H9 (cell line): ENCODE data around the gene DHRS2. TPM values are rescaled to one million over a fixed set of nuclear protein-coding genes. Genes with fewer than 3 reads are reported as not detected.

Experiments
- DNase-seq: peaks from one replicate; pipeline ENCODE4 v3.0.0-alpha.2; 2017
- H2AFZ ChIP-seq: one replicate; pipeline ENCODE4 v1.6.1; 2013; ENCODE audit warnings: mild to moderate bottlenecking, low read length, control low read depth, moderate library complexity
- H2AK5ac ChIP-seq: 2 replicates; pipeline ENCODE4 v1.6.1; 2013; ENCODE audit warnings: low read length, control low read depth, mixed read lengths; ENCODE audit not compliant: insufficient read length
- H2BK120ac ChIP-seq: one replicate; pipeline ENCODE4 v1.6.1; 2013; ENCODE audit warnings: low read depth, mild to moderate bottlenecking, low read length, control low read depth, inconsistent platforms; ENCODE audit not compliant: poor library complexity, severe bottlenecking
- H2BK12ac ChIP-seq: 2 replicates; pipeline ENCODE4 v1.6.1; 2013; ENCODE audit warnings: low read length, control low read depth, mixed read lengths, low read depth; ENCODE audit not compliant: insufficient read length
- H2BK15ac ChIP-seq: 2 replicates; pipeline ENCODE4 v1.6.1; 2013; ENCODE audit warnings: low read depth, low read length, control low read depth
- H2BK20ac ChIP-seq: one replicate; pipeline ENCODE4 v1.6.1; 2013; ENCODE audit warnings: low read depth, mild to moderate bottlenecking, low read length, control low read depth, inconsistent platforms; ENCODE audit not compliant: poor library complexity, severe bottlenecking
- H2BK5ac ChIP-seq: 2 replicates; pipeline ENCODE4 v1.6.1; 2013; ENCODE audit warnings: low read length, control low read depth, mixed read lengths; ENCODE audit not compliant: insufficient read length
- H3K14ac ChIP-seq: 2 replicates; pipeline ENCODE4 v1.6.1; 2013; ENCODE audit warnings: low read length, control low read depth; ENCODE audit not compliant: insufficient read depth
- H3K18ac ChIP-seq: 2 replicates; pipeline ENCODE4 v1.6.1; 2013; ENCODE audit warnings: low read depth, mild to moderate bottlenecking, mixed read lengths, low read length, control low read depth; ENCODE audit not compliant: insufficient read length
- H3K23ac ChIP-seq: 2 replicates; pipeline ENCODE4 v1.6.1; 2013; ENCODE audit warnings: low read length, control low read depth, mixed read lengths, low read depth; ENCODE audit not compliant: insufficient read length
- H3K23me2 ChIP-seq: 2 replicates; pipeline ENCODE4 v1.6.1; 2013; ENCODE audit warnings: low read depth, mild to moderate bottlenecking, mixed read lengths, low read length, control low read depth; ENCODE audit not compliant: insufficient read length, poor library complexity, severe bottlenecking
- H3K27ac ChIP-seq: 2 replicates; pipeline ENCODE4 v1.5.1; 2013; ENCODE audit warnings: low read length, control low read depth, mixed read lengths, low read depth; ENCODE audit not compliant: insufficient read length
- H3K27me3 ChIP-seq: 2 replicates; pipeline ENCODE4 v1.6.1; 2013; ENCODE audit warnings: low read length, control low read depth, inconsistent platforms; ENCODE audit not compliant: insufficient read depth
- H3K4ac ChIP-seq: 2 replicates; pipeline ENCODE4 v1.6.1; 2013; ENCODE audit warnings: low read depth, mild to moderate bottlenecking, control low read depth, inconsistent platforms, low read length, moderate library complexity
- H3K4me1 ChIP-seq: 2 replicates; pipeline ENCODE4 v1.6.1; 2013; ENCODE audit warnings: low read length, control low read depth, inconsistent platforms; ENCODE audit not compliant: insufficient read depth
- H3K4me2 ChIP-seq: 2 replicates; pipeline ENCODE4 v1.6.1; 2013; ENCODE audit warnings: low read length, control low read depth, mixed read lengths; ENCODE audit not compliant: insufficient read length, insufficient read depth
- H3K56ac ChIP-seq: 2 replicates; pipeline ENCODE4 v1.6.1; 2013; ENCODE audit warnings: low read depth, mild to moderate bottlenecking, mixed read lengths, low read length, control low read depth; ENCODE audit not compliant: insufficient read length
- H3K79me1 ChIP-seq: 2 replicates; pipeline ENCODE4 v1.6.1; 2013; ENCODE audit warnings: low read depth, mild to moderate bottlenecking, moderate library complexity, low read length, control low read depth, inconsistent platforms; ENCODE audit not compliant: insufficient read depth, poor library complexity, severe bottlenecking
- H3K79me2 ChIP-seq: 2 replicates; pipeline ENCODE4 v1.6.1; 2013; ENCODE audit warnings: low read length, control low read depth, inconsistent platforms; ENCODE audit not compliant: insufficient read depth
- H3K9ac ChIP-seq: 2 replicates; pipeline ENCODE4 v1.6.1; 2013; ENCODE audit warnings: low read length, control low read depth, mixed read lengths; ENCODE audit not compliant: insufficient read length; ENCODE audit errors: extremely low read depth
- H3K9me3 ChIP-seq: one replicate; pipeline ENCODE4 v1.6.1; 2013; ENCODE audit warnings: low read depth, low read length, inconsistent platforms; ENCODE audit not compliant: control insufficient read depth
- H3T11ph ChIP-seq: one replicate; pipeline ENCODE4 v1.6.1; 2013; ENCODE audit warnings: mild to moderate bottlenecking, low read length, control low read depth, inconsistent platforms
- H4K20me1 ChIP-seq: one replicate; pipeline ENCODE4 v1.6.1; 2013; ENCODE audit not compliant: control insufficient read depth, insufficient read length, insufficient read depth
- H4K5ac ChIP-seq: 2 replicates; pipeline ENCODE4 v1.6.1; 2013; ENCODE audit warnings: low read depth, mild to moderate bottlenecking, mixed read lengths, low read length, control low read depth; ENCODE audit not compliant: insufficient read length
- H4K8ac ChIP-seq: replicated peaks from 2 replicates; pipeline ENCODE4 v1.6.1; 2013; ENCODE audit warnings: low read length, control low read depth, mixed read lengths, low read depth; ENCODE audit not compliant: insufficient read length
- H4K91ac ChIP-seq: 2 replicates; pipeline ENCODE4 v1.6.1; 2013; ENCODE audit warnings: low read depth, mild to moderate bottlenecking, moderate library complexity, mixed read lengths, low read length, control low read depth; ENCODE audit not compliant: insufficient read length
- H3K27ac Mint-ChIP-seq, 3 experiments: 2 replicates in 2 of 3; 3 replicates in 1 of 3; pipeline ENCODE4 v1.8.0; 2020 to 2021; ENCODE audit warnings: mixed read lengths in 3 of 3, mild to moderate bottlenecking in 1 of 3, moderate library complexity in 1 of 3
- H3K27me3 Mint-ChIP-seq: 2 replicates; pipeline ENCODE4 v1.8.0; 2021; ENCODE audit warnings: low read depth, mild to moderate bottlenecking, moderate library complexity, mixed read lengths
- H3K36me3 Mint-ChIP-seq, 3 experiments: 2 replicates in 2 of 3; 3 replicates in 1 of 3; pipeline ENCODE4 v1.8.0; 2020 to 2021; ENCODE audit warnings: low read depth in 3 of 3, mixed read lengths in 3 of 3; ENCODE audit not compliant: insufficient read depth in 1 of 3
- H3K4me1 Mint-ChIP-seq, 2 experiments: 2 replicates each; pipeline ENCODE4 v1.8.0; 2020; ENCODE audit warnings: mixed read lengths in 2 of 2
- H3K4me3 Mint-ChIP-seq, 2 experiments: 2 replicates in 1 of 2; 3 replicates in 1 of 2; pipeline ENCODE4 v1.8.0; 2020 to 2021; ENCODE audit warnings: mild to moderate bottlenecking in 2 of 2, mixed read lengths in 2 of 2, moderate library complexity in 1 of 2
- H3K9me3 Mint-ChIP-seq, 2 experiments: 2 replicates in 1 of 2; 3 replicates in 1 of 2; pipeline ENCODE4 v1.8.0; 2020; ENCODE audit warnings: mild to moderate bottlenecking in 2 of 2, mixed read lengths in 2 of 2, moderate library complexity in 1 of 2
- CTCF ChIP-seq: fragments of 200-600 bp; sonication (generic); conservative IDR thresholded peaks from 3 replicates; pipeline ENCODE4 v1.8.0; 2021; ENCODE audit warnings: antibody characterized with exemption, mild to moderate bottlenecking
- WGBS: extraction: QIAGEN DNeasy Blood & Tissue Kit; methylation state at CpG from one replicate; pipeline ENCODE4 v1.1.7; 2013; ENCODE audit warnings: missing lambda C conversion rate, low lambda C conversion rate, mixed read lengths; ENCODE audit not compliant: insufficient read length; ENCODE audit errors: extremely low coverage; 5-methylcytosine and 5-hydroxymethylcytosine counted together
- total RNA-seq: library from RNA; stranded (reverse); gene quantifications from 2 replicates; pipeline ENCODE4 v1.2.1, GENCODE V29; 2021

DHRS2 gene
- total RNA-seq, 1 experiment from 2014 or later = 0.66 TPM

GRCh38 chr14:23675906-23676305, 39.7 kb downstream of the DHRS2 start:
- H4K91ac ChIP-seq = no peak overlapping the region
- no peak overlapping the region for H3K14ac ChIP-seq
- no peak for DNase-seq
- no peak overlapping the region for H4K5ac ChIP-seq
- H2AFZ ChIP-seq = no peak overlapping the region
- no peak overlapping the region for H3K18ac ChIP-seq
- no peak for TF ChIP-seq CTCF
- Mint-ChIP-seq H3K4me3 (no peak overlapping the region), H3K27me3 (peaks cover 4% of the 10 kb centered on the region; the same call in 1 of the 2 replicates), H3K4me1 (no peaks in the 10 kb centered on the region), H3K36me3 (no peaks in the 10 kb centered on the region), H3K9me3 (peaks cover 0 to 37% of the 10 kb centered on the region in 2 experiments; a peak in 3 of 5 replicates), H3K27ac (no peak overlapping the region)
- H3K79me2 ChIP-seq = no peaks in the 10 kb centered on the region
- WGBS = no CpG with 5 or more reads among the region's 4 CpGs
- no peak overlapping the region for H3K9ac ChIP-seq
- H2BK5ac ChIP-seq = no peak overlapping the region
- no peak overlapping the region for H3K4me2 ChIP-seq
- no peaks in the 10 kb centered on the region for H3K9me3 ChIP-seq
- H3K4ac ChIP-seq = no peak overlapping the region
- no peak overlapping the region for H2BK15ac ChIP-seq
- H3K4me1 ChIP-seq = no peaks in the 10 kb centered on the region
- H2AK5ac ChIP-seq = no peak overlapping the region
- no peak overlapping the region for H2BK20ac ChIP-seq
- H2BK12ac ChIP-seq = no peak overlapping the region
- no peak overlapping the region for H3K27ac ChIP-seq
- H3K27me3 ChIP-seq = no peaks in the 10 kb centered on the region
- H3T11ph ChIP-seq = no peak overlapping the region
- no peak overlapping the region for H3K56ac ChIP-seq
- no peak overlapping the region for H2BK120ac ChIP-seq
- no peaks in the 10 kb centered on the region for H4K20me1 ChIP-seq
- H3K23me2 ChIP-seq = no peaks in the 10 kb centered on the region
- H3K23ac ChIP-seq = no peak overlapping the region
- H4K8ac ChIP-seq = no peak overlapping the region
- H3K79me1 ChIP-seq = no peaks in the 10 kb centered on the region
